GM19099 (cell line): ENCODE results near the gene ELAVL4.

Experiments
- POLR2A ChIP-seq: IDR thresholded peaks from 3 replicates; pipeline ENCODE4 v1.6.1; 2011; ENCODE audit warnings: low read depth; ENCODE audit not compliant: insufficient read length; ENCODE audit errors: extremely low read depth

ELAVL4 gene

DNA sequence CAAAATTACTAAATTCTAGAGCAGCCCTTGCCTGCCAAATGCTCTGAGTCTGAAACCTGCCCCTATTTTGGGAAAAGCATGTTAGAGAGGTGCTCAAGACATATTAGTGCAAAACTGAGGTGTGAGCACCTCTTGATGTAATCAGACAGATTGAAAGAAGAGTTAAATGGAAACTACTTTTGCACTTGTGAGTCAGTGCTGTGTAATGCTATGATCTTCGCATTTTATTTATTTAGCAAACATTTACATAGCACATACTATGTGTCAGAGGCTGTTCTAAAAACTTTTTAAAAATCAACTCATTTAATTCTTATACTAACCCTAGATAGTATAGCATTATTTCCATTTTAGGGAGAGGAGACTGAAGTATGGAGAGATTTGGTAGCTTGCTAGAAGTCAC, 138.1 kb downstream of the ELAVL4 start:
- no peak for TF ChIP-seq POLR2A

GRCh38 chr1:50251702-50252101, 143.0 kb downstream of the ELAVL4 start:
- TF ChIP-seq POLR2A, result no peak

GRCh38 chr1:50252196-50252595, 143.5 kb downstream of the ELAVL4 start:
- no peak for TF ChIP-seq POLR2A
